ENCODE measurements around the gene SPOCK1.
"Not testable (repeated sequence)": the region's sequence is repeated elsewhere in the genome, so short reads cannot be mapped to it uniquely, and the experiment has no call there.

Gene SPOCK1

DNA sequence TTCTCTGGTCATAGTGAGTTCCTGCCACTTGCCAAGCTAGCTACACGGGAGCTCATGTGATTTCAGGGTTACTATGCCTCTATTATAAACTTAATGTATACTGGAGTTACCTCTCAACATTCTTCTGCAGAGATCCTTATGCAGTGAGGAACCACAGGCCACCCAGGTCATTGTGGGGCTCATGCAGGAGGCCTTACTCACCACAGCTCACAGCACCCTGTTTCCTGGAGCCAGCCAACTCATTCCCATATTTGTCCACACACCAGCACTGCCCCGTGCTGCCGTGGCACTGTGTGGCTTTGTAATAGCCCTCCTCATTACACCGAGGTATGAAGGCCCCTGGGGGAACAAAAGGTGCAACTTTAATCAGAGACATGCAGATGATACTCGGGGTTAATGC lies 520.0 kb downstream of the SPOCK1 start:
- no peak for FAIRE-seq
- no peak for DNase-seq (ENCODE audit: low spot score)

DNA sequence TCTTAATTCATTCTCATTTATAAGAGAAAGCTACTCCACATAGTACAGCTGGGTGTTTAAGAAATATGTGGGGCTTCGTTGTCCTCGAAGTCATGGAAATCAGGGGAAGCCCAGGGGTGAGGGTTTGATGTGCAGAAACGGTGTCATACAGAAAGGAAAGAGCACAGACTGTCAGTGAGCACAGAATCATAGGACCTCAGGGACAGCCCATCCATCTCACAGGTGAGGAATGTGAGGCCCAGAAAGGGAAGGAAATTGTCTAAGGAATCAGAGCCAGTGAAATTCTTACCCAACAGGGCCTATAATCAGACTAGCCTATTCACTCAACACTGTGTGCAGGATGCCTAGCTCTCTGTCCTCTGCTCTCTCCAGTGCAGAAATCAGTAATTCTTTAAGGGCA lies 535.6 kb downstream of the SPOCK1 start:
- FAIRE-seq (no peak), DNase-seq (ENCODE audit: low spot score) (peak; percentile 8)

- peak; percentile 9 for DNase-seq (ENCODE audit: low spot score)
- no peak for FAIRE-seq
Observed at GRCh38 chr5:136957428-136957827, 541.7 kb downstream of the SPOCK1 start.

DNA sequence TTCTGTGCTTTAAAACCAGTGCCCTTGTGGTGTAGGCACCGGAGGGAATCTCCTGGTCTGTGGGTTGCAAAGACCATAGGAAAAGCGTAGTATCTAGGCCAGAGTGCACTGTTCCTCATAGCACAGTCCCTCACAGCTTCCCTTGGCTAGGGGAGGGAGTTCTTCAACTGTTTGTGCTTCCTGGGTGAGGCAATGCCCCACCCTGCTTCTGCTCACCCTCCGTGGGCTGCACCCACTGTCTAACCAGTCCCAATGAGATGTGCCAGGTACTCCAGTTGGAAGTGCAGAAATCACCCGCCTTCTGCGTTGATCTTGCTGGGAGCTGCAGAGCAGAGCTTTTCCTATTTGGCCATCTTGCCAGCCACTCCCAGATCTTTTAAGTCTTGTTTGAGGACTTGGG lies 545.0 kb downstream of the SPOCK1 start:
- DNase-seq (ENCODE audit: low spot score); FAIRE-seq: not testable (repeated sequence)

DNA sequence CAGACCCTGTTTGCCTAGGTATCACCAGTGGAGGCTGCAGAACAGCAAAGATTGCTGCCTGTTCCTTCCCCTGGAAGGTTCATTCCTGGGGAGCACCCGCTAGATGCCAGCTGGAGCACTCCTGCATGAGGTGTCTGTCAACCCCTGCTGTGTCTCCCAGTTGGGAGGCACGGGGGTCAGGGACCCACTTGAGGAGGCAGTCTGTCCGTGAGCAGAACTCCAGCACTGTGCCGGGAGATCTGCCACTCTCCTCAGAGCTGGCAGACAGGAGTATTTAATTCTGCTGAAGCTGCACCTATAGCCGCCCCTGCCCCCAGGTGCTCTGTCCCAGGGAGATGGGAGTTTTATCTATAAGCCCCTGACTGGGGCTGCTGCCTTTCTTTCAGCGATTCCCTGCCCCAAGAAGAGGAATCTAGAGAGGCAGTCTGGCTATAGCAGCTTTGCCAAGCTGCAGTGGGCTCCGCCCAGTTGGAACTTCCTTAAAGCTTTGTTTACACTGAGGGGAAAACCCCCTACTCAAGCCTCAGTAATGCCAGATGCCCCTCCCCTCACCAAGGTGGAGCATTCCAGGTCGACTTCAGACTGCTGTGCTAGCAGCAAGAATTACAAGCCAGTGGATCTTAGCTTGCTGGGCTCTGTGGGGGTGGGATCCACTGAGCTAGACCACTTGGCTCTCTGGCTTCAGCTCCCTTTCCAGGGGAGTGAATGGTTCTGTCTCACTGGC lies 545.6 kb downstream of the SPOCK1 start:
- DNase-seq (ENCODE audit: low spot score) = not testable (repeated sequence)

GRCh38 chr5:136927571-136927970 lies 571.6 kb downstream of the SPOCK1 start:
- DNase-seq (ENCODE audit: low spot score) (no peak), FAIRE-seq (no peak)

More for the DNA sequence above, 545.6 kb downstream of the SPOCK1 start:
- FAIRE-seq = not testable (repeated sequence)

DNA sequence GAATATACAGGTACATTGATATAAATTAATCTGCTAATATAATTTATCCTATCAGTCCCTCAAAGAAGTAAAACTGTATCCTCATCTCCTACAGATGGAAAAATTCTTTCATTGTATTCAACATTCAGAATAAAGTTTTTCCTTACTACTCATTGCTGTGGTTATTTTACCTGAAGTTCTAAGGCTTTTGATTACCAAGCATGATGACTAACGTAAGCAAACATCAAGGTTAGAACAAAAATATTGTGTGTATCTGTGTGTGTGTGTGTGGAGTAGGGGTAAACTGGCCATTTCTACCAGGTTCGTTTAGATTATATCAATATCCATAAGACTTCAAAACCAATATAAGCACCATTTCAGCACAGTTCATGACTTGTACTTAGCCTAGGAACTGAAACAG lies 573.1 kb downstream of the SPOCK1 start:
- DNase-seq (ENCODE audit: low spot score) = no peak
- FAIRE-seq = no peak
